Measurements from ENCODE around the gene HNRNPLL. TPM values are rescaled to one million over a fixed set of nuclear protein-coding genes. Genes with fewer than 3 reads are reported as not detected.

The HNRNPLL gene
- total RNA-seq, 4 donors from 2014 or later = 20.5 to 37.9 (median 26.8) TPM

GRCh38 chr2:38515155-38516074 lies 87.3 kb downstream of the HNRNPLL start:
- 47 to 52% methylated on average over 25 to 26 of the region's 26 CpGs for WGBS, 2 donors
- intact Hi-C loops (cut with DNase I; ENCODE audit: low total_unique reads) = no loop called here
- peak; percentile 48 to 85 for DNase-seq (ENCODE audit: low spot score in 2 of 2)
- TF ChIP-seq CTCF (IDR thresholded peaks at IDR 0.05) = no peak
- TF ChIP-seq POLR2A (IDR thresholded peaks at IDR 0.05) = no peak
- no peak overlapping the region for H3K4me3 ChIP-seq (ENCODE audit: low read depth, poor library complexity, severe bottlenecking)

- 74 to 80% methylated on average over 3 of the region's 3 CpGs for WGBS, 2 donors
- H3K4me3 ChIP-seq (ENCODE audit: low read depth, poor library complexity, severe bottlenecking) = no peak overlapping the region
- TF ChIP-seq POLR2A (IDR thresholded peaks at IDR 0.05) (no peak), CTCF (IDR thresholded peaks at IDR 0.05) (no peak)
- intact Hi-C loops (cut with DNase I; ENCODE audit: low total_unique reads) = no loop called here
- peak in 1 of 2 donors; percentile 43 for DNase-seq (ENCODE audit: low spot score in 2 of 2)
Observed at GRCh38 chr2:38514603-38515154, 88.0 kb downstream of the HNRNPLL start.

- peak in 1 of 2 donors; percentile 26 for DNase-seq (ENCODE audit: low spot score in 2 of 2)
- H3K4me3 ChIP-seq (ENCODE audit: low read depth, poor library complexity, severe bottlenecking) = no peak overlapping the region
- intact Hi-C loops (cut with DNase I; ENCODE audit: low total_unique reads) = no loop called here
- TF ChIP-seq CTCF (IDR thresholded peaks at IDR 0.05) = no peak
- TF ChIP-seq POLR2A (IDR thresholded peaks at IDR 0.05) = no peak
- WGBS, 2 donors = 90 to 93% methylated on average over 3 of the region's 3 CpGs
Observed at GRCh38 chr2:38512211-38512610, 90.5 kb downstream of the HNRNPLL start.

Other genes starting within 250 kb of the HNRNPLL start
- gene ATL2, start 225.7 kb downstream of the HNRNPLL start, total RNA-seq = 100 to 1,000 TPM; 147 to 220 (median 187) TPM
- gene GALM, start 63.2 kb upstream of the HNRNPLL start, total RNA-seq = 10 to 100 TPM in 1 of 4 donors, 1 to 10 TPM in 3; 4.0 to 12.1 (median 7.0) TPM
- 10 to 100 TPM; 69.7 to 77.1 (median 72.8) TPM for gene SRSF7, start 148.4 kb upstream of the HNRNPLL start, total RNA-seq
- 10 to 100 TPM in 1 of 4 donors, 1 to 10 TPM in 3; 2.6 to 11.0 (median 3.6) TPM for gene GEMIN6, start 175.3 kb upstream of the HNRNPLL start, total RNA-seq